Mucosa of rectum (tissue), 2 donors: ENCODE measurements around the gene NEB.

ENCODE experiments used
- H3K27ac ChIP-seq, 2 donors: one replicate each; pipeline ENCODE4 v1.7.0; 2013; ENCODE audit warnings: inconsistent platforms in 2 of 2, low read depth in 2 of 2, low read length in 2 of 2
- H3K27me3 ChIP-seq, 2 donors: one replicate each; pipeline ENCODE4 v1.7.0; 2013; ENCODE audit warnings: low read length in 2 of 2; ENCODE audit not compliant: control insufficient read depth in 2 of 2, insufficient read depth in 2 of 2
- H3K36me3 ChIP-seq, 2 donors: one replicate each; pipeline ENCODE4 v1.7.0; 2013; ENCODE audit warnings: low read length in 2 of 2; ENCODE audit not compliant: control insufficient read depth in 2 of 2, insufficient read depth in 2 of 2
- H3K4me1 ChIP-seq, 2 donors: one replicate each; pipeline ENCODE4 v1.7.0; 2013; ENCODE audit warnings: low read length in 2 of 2, mild to moderate bottlenecking in 1 of 2; ENCODE audit not compliant: control insufficient read depth in 2 of 2, insufficient read depth in 2 of 2
- H3K4me3 ChIP-seq, 2 donors: one replicate each; pipeline ENCODE4 v1.7.0; 2013; ENCODE audit warnings: low read length in 2 of 2
- H3K9ac ChIP-seq, 2 donors: one replicate each; pipeline ENCODE4 v1.7.0; 2013; ENCODE audit warnings: low read length in 2 of 2, low read depth in 1 of 2, mild to moderate bottlenecking in 1 of 2
- H3K9me3 ChIP-seq, 2 donors: one replicate each; pipeline ENCODE4 v1.7.0; 2013; ENCODE audit warnings: low read length in 2 of 2; ENCODE audit not compliant: control insufficient read depth in 2 of 2
- donor health status: healthy.
- donor health status: Normal muscosa, but diverticular disease.

NEB gene

DNA sequence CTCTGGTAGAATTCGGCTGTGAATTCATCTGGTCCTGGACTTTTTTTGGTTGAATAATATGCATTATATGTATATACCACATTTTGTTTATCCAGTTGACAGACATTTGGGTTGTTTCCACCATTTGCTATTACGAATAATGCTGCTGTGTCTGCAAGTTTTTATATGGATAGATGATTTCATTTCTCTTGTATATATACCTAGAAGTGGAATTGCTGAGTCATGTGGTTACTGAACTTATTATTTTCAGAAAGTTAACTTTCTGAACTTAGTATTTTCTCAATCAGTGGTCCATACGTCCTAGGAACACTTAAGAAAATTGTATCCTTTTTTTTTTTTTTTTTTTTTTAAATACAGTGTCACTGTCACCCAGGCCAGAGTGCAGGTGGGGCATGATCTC is 261.3 kb downstream of the NEB start:
- Histone ChIP-seq H3K27ac (no peak overlapping the region), H3K9ac (no peak overlapping the region), H3K27me3 (no peaks in the 10 kb centered on the region), H3K36me3 (peaks cover 29 to 41% of the 10 kb centered on the region in 2 donors), H3K9me3 (no peaks in the 10 kb centered on the region), H3K4me3 (no peak overlapping the region), H3K4me1 (no peaks in the 10 kb centered on the region)

DNA sequence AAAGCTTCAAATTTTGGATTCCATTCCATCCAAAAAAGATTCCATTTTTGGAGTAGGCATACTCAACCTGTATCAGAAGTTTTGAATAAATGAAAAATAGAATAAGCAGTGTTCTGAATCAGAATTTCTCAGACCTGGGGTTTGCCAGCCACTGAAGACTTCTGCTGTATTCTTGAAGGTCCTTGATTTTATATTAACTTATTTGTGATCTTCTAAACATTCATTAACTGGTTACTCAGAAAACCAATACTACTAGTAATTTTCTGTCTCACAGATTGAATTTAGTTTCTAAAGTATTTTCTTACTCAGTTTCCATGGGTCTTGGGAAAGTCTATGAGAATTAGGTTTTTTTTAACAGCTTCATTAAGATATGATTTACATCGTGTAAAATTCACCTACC is 263.7 kb downstream of the NEB start:
- H3K9me3 ChIP-seq: no peaks in the 10 kb centered on the region
- H3K4me3 ChIP-seq: no peak overlapping the region
- peaks cover 35 to 44% of the 10 kb centered on the region in 2 donors for H3K36me3 ChIP-seq
- no peak overlapping the region for H3K27ac ChIP-seq
- H3K9ac ChIP-seq: no peak overlapping the region
- no peaks in the 10 kb centered on the region for H3K27me3 ChIP-seq
- no peaks in the 10 kb centered on the region for H3K4me1 ChIP-seq

DNA sequence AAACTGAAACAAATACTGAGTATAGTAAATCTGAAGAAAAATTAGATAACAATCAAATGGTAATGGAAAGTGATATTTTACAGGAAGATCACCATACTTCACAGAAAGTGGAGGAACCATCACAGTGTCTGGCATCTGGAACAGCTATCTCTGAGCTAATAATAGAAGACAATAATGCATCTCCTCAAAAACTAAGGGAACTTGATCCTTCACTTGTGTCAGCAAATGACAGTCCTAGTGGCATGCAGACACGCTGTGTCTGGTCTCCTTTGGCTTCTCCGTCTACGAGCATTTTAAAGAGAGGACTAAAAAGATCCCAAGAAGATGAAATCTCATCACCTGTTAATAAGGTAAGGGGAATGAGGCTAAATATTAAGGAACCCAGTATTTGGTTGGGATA is 268.5 kb downstream of the NEB start:
- Histone ChIP-seq H3K9ac (no peak overlapping the region), H3K4me1 (no peaks in the 10 kb centered on the region), H3K4me3 (no peak overlapping the region), H3K27ac (no peak overlapping the region), H3K27me3 (no peaks in the 10 kb centered on the region), H3K36me3 (peaks cover 54 to 57% of the 10 kb centered on the region in 2 donors), H3K9me3 (no peaks in the 10 kb centered on the region)

DNA sequence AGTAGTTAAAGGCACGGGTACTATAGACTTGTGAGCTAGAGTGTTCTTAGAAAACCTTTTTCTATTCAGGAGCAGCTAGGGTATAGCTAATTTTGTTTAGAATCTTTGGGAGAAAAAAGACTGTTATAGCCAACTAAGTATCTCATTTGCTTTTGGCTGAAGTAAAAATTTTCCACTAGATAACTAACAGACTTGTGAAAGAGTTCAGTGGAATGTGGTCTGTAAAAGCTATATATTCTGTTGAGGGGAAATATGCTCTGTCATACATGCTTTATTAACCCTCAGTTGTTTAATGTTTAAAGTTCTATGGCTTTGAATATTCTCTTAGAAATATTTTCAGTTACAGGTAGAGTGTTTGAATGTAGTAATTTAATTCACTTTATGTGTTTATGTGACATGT is 274.9 kb downstream of the NEB start:
- H3K36me3 ChIP-seq: peaks cover 41 to 60% of the 10 kb centered on the region in 2 donors
- no peaks in the 10 kb centered on the region for H3K9me3 ChIP-seq
- no peaks in the 10 kb centered on the region for H3K4me1 ChIP-seq
- H3K27me3 ChIP-seq: no peaks in the 10 kb centered on the region
- H3K27ac ChIP-seq: no peak overlapping the region
- no peak overlapping the region for H3K9ac ChIP-seq
- no peak overlapping the region for H3K4me3 ChIP-seq

DNA sequence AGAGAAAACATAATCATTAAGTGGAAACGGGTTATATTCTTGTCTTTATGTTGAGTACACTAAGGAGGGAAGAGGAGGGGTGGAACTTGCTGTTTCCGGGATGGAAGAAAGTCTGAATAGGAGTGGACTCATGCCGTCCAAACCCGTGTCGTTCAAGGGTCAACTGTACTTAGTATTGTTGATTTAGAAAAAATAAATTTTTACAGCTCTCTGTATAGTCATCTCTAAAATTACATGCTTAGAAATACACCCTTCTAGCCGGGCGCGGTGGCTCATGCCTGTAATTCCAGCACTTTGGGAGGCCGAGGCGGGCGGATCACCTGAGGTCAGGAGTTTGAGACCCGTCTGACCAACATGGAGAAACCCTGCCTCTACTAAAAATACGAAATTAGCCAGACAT is 295.1 kb downstream of the NEB start:
- H3K9ac ChIP-seq: no peak overlapping the region
- peak overlapping the region; percentile 67 to 74 for H3K27ac ChIP-seq
- H3K27me3 ChIP-seq: no peaks in the 10 kb centered on the region
- peaks cover 26 to 39% of the 10 kb centered on the region in 2 donors for H3K36me3 ChIP-seq
- H3K9me3 ChIP-seq: no peaks in the 10 kb centered on the region
- H3K4me3 ChIP-seq: peak overlapping the region in 1 of 2 donors; percentile 50
- peaks cover 0 to 10% of the 10 kb centered on the region in 2 donors for H3K4me1 ChIP-seq

DNA sequence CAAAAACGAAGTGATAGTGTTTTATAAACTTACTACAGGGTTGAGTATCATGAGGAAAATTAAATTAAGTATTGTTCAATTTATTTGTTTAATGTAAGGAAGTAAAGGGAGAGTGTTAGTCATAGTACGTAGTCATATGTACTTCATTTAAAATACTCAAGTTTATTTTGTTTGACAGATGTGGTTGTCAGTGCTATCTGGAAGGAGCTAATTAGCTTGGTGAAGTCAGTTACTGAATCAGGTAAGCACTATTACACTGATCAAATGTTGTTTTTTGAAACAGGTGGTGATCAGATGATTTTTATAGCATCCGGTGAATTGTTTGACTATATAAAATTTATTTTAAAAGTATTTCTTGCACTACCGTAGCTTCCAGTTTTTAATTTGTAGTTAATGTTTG is 295.8 kb downstream of the NEB start:
- Histone ChIP-seq H3K36me3 (peaks cover 27 to 36% of the 10 kb centered on the region in 2 donors), H3K27ac (peak overlapping the region; percentile 67 to 74), H3K4me3 (peak overlapping the region in 1 of 2 donors; percentile 50), H3K4me1 (peaks cover 0 to 10% of the 10 kb centered on the region in 2 donors), H3K27me3 (no peaks in the 10 kb centered on the region), H3K9me3 (no peaks in the 10 kb centered on the region), H3K9ac (peak overlapping the region in 1 of 2 donors; percentile 33)

DNA sequence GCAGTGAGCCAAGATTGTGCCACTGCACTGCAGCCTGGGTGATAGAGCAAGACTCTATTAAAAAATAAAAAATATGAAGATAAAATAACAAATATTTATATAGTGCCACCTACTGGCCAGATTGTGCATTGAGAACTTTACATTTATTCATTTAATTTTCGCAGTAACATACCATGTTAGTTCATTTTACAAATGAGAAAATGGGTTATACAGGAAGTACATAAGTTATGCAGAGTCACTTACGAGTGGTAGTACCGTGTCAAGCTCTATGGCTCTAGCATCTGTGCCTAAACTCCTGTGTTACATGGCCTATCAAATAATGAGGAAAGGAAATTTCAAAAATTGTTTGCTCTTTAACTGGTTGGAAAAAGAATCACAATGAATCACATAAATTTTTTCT is 296.6 kb downstream of the NEB start:
- H3K9ac ChIP-seq: peak overlapping the region in 1 of 2 donors; percentile 14
- H3K4me1 ChIP-seq: peaks cover 0 to 10% of the 10 kb centered on the region in 2 donors
- H3K27ac ChIP-seq: peak overlapping the region; percentile 62 to 74
- no peaks in the 10 kb centered on the region for H3K9me3 ChIP-seq
- H3K4me3 ChIP-seq: no peak overlapping the region
- no peaks in the 10 kb centered on the region for H3K27me3 ChIP-seq
- H3K36me3 ChIP-seq: peaks cover 27 to 37% of the 10 kb centered on the region in 2 donors
